GM21619 (cell line): Measurements from ENCODE around the gene WDFY1.

Experiments used
- ATAC-seq: cut with Tn5 transposase; IDR thresholded peaks from one replicate; pipeline ENCODE4 v1.9.1; 2021; ENCODE audit not compliant: unreplicated experiment

WDFY1 gene

GRCh38 chr2:223865124-223865523 is 80.0 kb downstream of the WDFY1 start:
- ATAC-seq = no peak

- no peak for ATAC-seq
Observed at GRCh38 chr2:223863491-223863890, 81.6 kb downstream of the WDFY1 start.

- no peak for ATAC-seq
Observed at GRCh38 chr2:223860809-223861738, 84.1 kb downstream of the WDFY1 start.

- no peak for ATAC-seq
Observed at GRCh38 chr2:223859070-223859469, 86.1 kb downstream of the WDFY1 start.

- ATAC-seq = no peak
Observed at GRCh38 chr2:223856584-223856983, 88.6 kb downstream of the WDFY1 start.

- ATAC-seq = no peak
Observed at GRCh38 chr2:223856021-223856420, 89.1 kb downstream of the WDFY1 start.

- no peak for ATAC-seq
Observed at GRCh38 chr2:223855426-223855825, 89.7 kb downstream of the WDFY1 start.

- ATAC-seq = peak; percentile 58
Observed at GRCh38 chr2:223854741-223855140, 90.4 kb downstream of the WDFY1 start.

- ATAC-seq = no peak
Observed at GRCh38 chr2:223853425-223853837, 91.7 kb downstream of the WDFY1 start.

GRCh38 chr2:223852281-223852795 is 92.8 kb downstream of the WDFY1 start:
- ATAC-seq = no peak

GRCh38 chr2:223847410-223847809 is 97.7 kb downstream of the WDFY1 start:
- ATAC-seq = no peak

GRCh38 chr2:223846515-223846914 is 98.6 kb downstream of the WDFY1 start:
- ATAC-seq = no peak

- no peak for ATAC-seq
Observed at GRCh38 chr2:223841436-223842190, 103.5 kb downstream of the WDFY1 start.

- ATAC-seq = peak; percentile 68
Observed at GRCh38 chr2:223837287-223838061, 107.7 kb downstream of the WDFY1 start, which contains the start of gene AP1S3. Gene AP1S3 (minus strand): TSS chr2:223837582. CDS start chr2:223837450, 132 bp downstream.

- ATAC-seq = peak; percentile 55
Observed at GRCh38 chr2:223835701-223836532, 109.2 kb downstream of the WDFY1 start.

- ATAC-seq = no peak
Observed at GRCh38 chr2:223834431-223834830, 110.7 kb downstream of the WDFY1 start.

GRCh38 chr2:223832241-223832903 is 112.8 kb downstream of the WDFY1 start:
- no peak for ATAC-seq

- no peak for ATAC-seq
Observed at GRCh38 chr2:223829128-223829527, 116.0 kb downstream of the WDFY1 start.

GRCh38 chr2:223828314-223828713 is 116.8 kb downstream of the WDFY1 start:
- no peak for ATAC-seq
